Uterus (tissue), 4 donors: ENCODE results near the gene TNFRSF9. TPM values are rescaled to one million over a fixed set of nuclear protein-coding genes. Genes with fewer than 3 reads are reported as not detected.

Experiments
- DNase-seq, 2 donors: peaks; one replicate each; pipeline ENCODE4 v3.0.0-alpha.2; 2019 to 2020
- H3K27ac ChIP-seq, 2 donors: fragments of 200-600 bp; sonication (generic); 1 replicate in 1 of 2; 2 replicates in 1 of 2; pipeline ENCODE4 v1.5.1; 2016 to 2018
- H3K27me3 ChIP-seq, 2 donors: fragments of 200-600 bp; sonication (generic); one replicate each; pipeline ENCODE4 v1.5.1; 2018 to 2019; ENCODE audit warnings: control low read depth in 1 of 2
- H3K36me3 ChIP-seq, 2 donors: fragments of 200-600 bp; sonication (generic); one replicate each; pipeline ENCODE4 v1.5.1; 2019; ENCODE audit warnings: control low read depth in 1 of 2
- H3K4me1 ChIP-seq, 2 donors: fragments of 200-600 bp; sonication (generic); one replicate each; pipeline ENCODE4 v1.5.1; 2018 to 2019; ENCODE audit warnings: control low read depth in 1 of 2
- H3K4me3 ChIP-seq, 2 donors: fragments of 200-600 bp; sonication (generic); 1 replicate in 1 of 2; 2 replicates in 1 of 2; pipeline ENCODE4 v1.5.1; 2018 to 2019; ENCODE audit warnings: mild to moderate bottlenecking in 1 of 2
- H3K9me3 ChIP-seq, 2 donors: fragments of 200-600 bp; sonication (generic); one replicate each; pipeline ENCODE4 v1.5.1; 2019; ENCODE audit warnings: control low read depth in 1 of 2
- POLR2A ChIP-seq, 2 donors: fragments of 450-650 bp; IDR thresholded peaks; one replicate each; pipeline ENCODE4 v1.6.1; 2016; ENCODE audit warnings: antibody characterized with exemption in 2 of 2, mild to moderate bottlenecking in 1 of 2, moderate library complexity in 1 of 2
- intact Hi-C: fragments of 100-400 bp; cut with DNase I; formaldehyde crosslinking; loops from one replicate; pipeline ENCODE4 v1.15.1; 2023; ENCODE audit warnings: low total_unique reads
- total RNA-seq, 4 donors: library from RNA; depleted of rRNA in 3 of 4; stranded (reverse); fragments of >200 nt in 3 of 4; gene quantifications; one replicate each; pipeline versions ENCODE4 v1.1.0 to v1.2.4, GENCODE V29; 2014 to 2023
- TF ChIP-seq, protein P1 (sequence below), 4 experiments: fragments of 200-600 bp in 2 of 4; fragments of 450-650 bp in 2 of 4; sonication (generic) in 2 of 4; IDR thresholded peaks; one replicate each; pipeline ENCODE4 v1.5.1; 2016 to 2019; ENCODE audit warnings: antibody characterized with exemption in 4 of 4, mild to moderate bottlenecking in 2 of 4, moderate library complexity in 1 of 4
- donor health status: DM: yes; HTN: yes; CAD: no.

TNFRSF9 gene
- not detected for total RNA-seq

DNA sequence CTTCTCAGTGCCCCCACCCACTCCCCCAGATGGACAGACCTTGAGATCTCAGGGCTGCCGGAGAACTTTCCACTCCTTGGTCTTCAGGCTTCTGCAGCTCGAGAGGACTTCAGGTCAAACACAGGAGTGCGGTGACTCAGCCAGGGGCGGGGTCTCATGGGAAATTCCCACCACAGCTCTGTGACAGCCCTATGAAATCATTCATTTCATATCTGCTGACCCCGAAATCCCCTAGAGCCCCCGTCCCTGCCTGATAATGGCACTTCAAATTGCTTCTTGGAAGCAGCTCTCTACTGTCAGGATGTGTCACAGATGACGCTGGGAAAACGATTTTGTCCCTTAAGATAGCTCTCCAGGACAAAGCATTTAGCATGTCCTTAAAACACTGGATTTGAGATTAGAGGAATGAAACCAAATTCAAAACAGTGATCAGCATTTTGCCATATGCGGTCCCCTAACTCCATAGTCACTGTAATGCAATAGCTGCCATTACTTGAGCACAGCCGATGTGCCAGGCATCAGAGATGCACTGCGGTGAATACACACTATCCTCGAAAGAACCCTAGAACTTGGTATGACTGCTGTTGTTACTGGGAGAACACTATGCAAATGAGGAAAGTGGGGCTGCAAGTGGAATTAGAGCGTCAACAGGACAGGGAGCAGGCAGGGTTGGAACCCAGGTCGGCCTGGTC, at the start of gene TNFRSF9:
TNFRSF9 (minus strand) TSS at position 95 of the 692 bp plus-strand sequence. CDS start 845 bp downstream, outside the sequence.
- Histone ChIP-seq H3K27me3 (peaks cover 0 to 6% of the 10 kb centered on the region in 2 donors), H3K4me3 (no peak within 1 kb of the TSS), H3K36me3 (no peaks in the 10 kb centered on the region), H3K27ac (no peak within 1 kb of the TSS), H3K9me3 (no peaks in the 10 kb centered on the region), H3K4me1 (no peaks in the 10 kb centered on the region)
- intact Hi-C loops, result no loop called here
- DNase-seq, result no peak
- TF ChIP-seq, protein P1, sequence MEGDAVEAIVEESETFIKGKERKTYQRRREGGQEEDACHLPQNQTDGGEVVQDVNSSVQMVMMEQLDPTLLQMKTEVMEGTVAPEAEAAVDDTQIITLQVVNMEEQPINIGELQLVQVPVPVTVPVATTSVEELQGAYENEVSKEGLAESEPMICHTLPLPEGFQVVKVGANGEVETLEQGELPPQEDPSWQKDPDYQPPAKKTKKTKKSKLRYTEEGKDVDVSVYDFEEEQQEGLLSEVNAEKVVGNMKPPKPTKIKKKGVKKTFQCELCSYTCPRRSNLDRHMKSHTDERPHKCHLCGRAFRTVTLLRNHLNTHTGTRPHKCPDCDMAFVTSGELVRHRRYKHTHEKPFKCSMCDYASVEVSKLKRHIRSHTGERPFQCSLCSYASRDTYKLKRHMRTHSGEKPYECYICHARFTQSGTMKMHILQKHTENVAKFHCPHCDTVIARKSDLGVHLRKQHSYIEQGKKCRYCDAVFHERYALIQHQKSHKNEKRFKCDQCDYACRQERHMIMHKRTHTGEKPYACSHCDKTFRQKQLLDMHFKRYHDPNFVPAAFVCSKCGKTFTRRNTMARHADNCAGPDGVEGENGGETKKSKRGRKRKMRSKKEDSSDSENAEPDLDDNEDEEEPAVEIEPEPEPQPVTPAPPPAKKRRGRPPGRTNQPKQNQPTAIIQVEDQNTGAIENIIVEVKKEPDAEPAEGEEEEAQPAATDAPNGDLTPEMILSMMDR (IDR thresholded peaks at IDR 0.05), result no peak
- no peak for TF ChIP-seq POLR2A (IDR thresholded peaks at IDR 0.05)

DNA sequence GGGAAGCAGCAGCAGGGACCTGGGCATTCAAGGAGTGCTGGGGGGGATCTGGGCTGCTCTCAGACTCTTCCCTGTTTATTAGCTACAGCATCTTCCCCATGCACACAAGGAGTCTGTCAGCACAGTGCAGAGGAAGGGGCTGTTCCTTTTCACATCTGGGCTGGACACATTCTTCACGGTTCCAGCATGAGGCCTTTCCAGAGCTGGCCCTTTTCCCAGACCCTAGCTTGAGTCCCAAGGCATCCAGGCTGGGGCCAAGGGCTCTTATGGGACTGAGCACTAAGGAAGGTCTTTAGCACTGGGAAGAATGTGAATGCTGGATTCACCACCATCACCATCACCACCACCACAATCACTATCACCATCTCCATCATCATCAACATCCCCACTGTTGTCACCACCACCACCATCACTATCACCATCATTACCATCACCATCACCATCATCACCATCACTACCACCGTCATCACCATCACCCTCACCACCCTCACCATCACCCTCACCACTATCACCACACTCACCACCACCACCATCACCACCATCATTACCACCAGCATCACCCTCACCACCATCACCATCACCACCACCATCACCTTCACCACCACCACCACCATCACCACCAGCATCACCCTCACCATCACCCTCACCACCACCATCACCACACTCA, 49.3 kb upstream of the TNFRSF9 start:
- TF ChIP-seq, protein P1 (IDR thresholded peaks at IDR 0.05), result no peak
- TF ChIP-seq POLR2A (IDR thresholded peaks at IDR 0.05), result no peak
- H3K9me3 ChIP-seq, result no peaks in the 10 kb centered on the region
- no peak for DNase-seq
- H3K36me3 ChIP-seq, result no peaks in the 10 kb centered on the region
- no peaks in the 10 kb centered on the region for H3K4me1 ChIP-seq
- no peak overlapping the region for H3K4me3 ChIP-seq
- H3K27me3 ChIP-seq, result no peaks in the 10 kb centered on the region
- H3K27ac ChIP-seq, result no peak overlapping the region
- intact Hi-C loops, result no loop called here

DNA sequence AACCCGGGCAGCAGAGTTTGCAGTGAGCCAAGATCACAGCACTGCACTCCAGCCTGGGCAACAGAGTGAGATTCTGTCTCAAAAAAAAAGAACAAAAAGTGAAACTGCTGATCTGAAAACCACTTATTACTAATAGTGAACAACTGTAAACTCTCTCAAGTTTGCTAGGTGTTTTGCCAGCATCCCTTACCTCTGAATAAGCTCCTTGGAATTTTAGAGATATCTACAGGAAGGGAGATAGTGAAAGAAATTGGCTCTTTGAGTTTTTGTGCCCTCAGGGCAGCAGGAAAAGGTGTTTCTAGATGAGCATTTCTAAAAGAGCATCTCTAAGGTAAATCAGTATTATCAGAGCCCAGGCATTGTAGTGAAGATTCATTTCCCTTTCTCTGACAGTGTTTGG, 47.9 kb upstream of the TNFRSF9 start:
- Histone ChIP-seq H3K27ac (no peak overlapping the region), H3K4me3 (no peak overlapping the region), H3K9me3 (no peaks in the 10 kb centered on the region), H3K4me1 (no peaks in the 10 kb centered on the region), H3K36me3 (no peaks in the 10 kb centered on the region), H3K27me3 (no peaks in the 10 kb centered on the region)
- intact Hi-C loops, result no loop called here
- TF ChIP-seq, protein P1 (IDR thresholded peaks at IDR 0.05), result no peak
- DNase-seq, result no peak

DNA sequence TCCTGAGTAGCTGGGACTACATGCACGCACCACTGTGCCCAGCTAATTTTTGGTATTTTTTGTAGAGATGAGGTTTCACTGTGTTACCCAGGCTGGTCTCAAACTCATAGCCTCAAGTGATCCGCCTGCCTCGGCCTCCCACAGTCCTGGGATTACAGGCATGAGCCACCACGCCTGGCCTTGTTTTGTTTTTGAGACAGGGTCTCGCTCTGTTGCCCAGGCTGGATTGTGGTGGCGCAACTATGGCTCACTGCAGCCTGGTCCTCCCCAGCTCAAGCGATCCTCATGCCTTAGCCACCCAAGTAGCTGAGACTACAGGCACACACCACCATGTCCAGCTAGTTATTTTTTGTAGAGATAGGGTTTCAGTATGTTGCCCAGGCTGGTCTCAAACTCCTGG, 46.9 kb upstream of the TNFRSF9 start:
- H3K9me3 ChIP-seq, result no peaks in the 10 kb centered on the region
- H3K4me1 ChIP-seq, result no peaks in the 10 kb centered on the region
- DNase-seq, result no peak
- no peaks in the 10 kb centered on the region for H3K36me3 ChIP-seq
- H3K27ac ChIP-seq, result no peak overlapping the region
- TF ChIP-seq, protein P1 (IDR thresholded peaks at IDR 0.05), result no peak
- no peak for TF ChIP-seq POLR2A (IDR thresholded peaks at IDR 0.05)
- no peak overlapping the region for H3K4me3 ChIP-seq
- no peaks in the 10 kb centered on the region for H3K27me3 ChIP-seq
- intact Hi-C loops, result no loop called here

DNA sequence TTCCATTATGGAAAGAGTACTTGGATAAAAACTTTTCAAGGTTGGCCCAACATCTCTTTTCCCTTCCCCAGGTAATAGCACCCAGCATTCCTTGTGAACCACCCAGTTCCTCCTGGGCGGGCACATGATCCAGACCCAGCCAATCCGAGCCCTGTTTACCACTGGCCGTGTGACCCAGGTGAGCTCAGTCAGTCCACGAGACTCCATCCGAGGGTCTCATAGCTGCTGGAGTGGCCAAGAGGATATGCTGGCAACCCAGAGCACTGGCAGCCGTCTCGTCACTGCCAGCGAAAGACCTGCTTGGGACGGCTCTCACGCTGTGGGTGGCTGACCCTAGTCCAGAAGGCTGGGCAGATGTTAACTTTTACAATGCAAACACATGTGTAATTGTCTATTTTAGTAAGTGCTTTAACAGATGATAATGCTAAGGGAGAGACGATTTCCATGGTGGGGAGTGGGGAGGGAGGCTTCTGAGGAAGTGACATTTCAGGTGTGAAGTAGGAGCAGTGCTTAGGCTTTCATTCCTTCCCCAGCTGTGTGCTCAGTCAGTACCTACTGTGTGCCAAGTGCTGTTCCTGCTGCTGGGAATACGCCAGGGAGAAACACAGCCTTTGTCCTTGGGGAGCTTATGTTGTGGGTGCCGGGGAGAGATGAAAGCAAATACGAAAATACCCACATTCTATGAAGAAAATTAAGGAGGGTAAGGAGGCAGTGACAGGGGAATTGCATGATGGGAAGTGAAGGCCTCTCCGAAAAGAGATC, 45.4 kb upstream of the TNFRSF9 start:
- intact Hi-C loops, result no loop called here
- Histone ChIP-seq H3K27me3 (no peaks in the 10 kb centered on the region), H3K36me3 (no peaks in the 10 kb centered on the region)

More for the DNA sequence above, 45.4 kb upstream of the TNFRSF9 start:
- no peak for TF ChIP-seq POLR2A (IDR thresholded peaks at IDR 0.05)
- TF ChIP-seq, protein P1 (IDR thresholded peaks at IDR 0.05), result no peak
- no peaks in the 10 kb centered on the region for H3K9me3 ChIP-seq
- H3K27ac ChIP-seq, result no peak overlapping the region
- no peaks in the 10 kb centered on the region for H3K4me1 ChIP-seq
- H3K4me3 ChIP-seq, result no peak overlapping the region
- no peak for DNase-seq
